ENCODE results near the gene SYT12.

The SYT12 gene

DNA sequence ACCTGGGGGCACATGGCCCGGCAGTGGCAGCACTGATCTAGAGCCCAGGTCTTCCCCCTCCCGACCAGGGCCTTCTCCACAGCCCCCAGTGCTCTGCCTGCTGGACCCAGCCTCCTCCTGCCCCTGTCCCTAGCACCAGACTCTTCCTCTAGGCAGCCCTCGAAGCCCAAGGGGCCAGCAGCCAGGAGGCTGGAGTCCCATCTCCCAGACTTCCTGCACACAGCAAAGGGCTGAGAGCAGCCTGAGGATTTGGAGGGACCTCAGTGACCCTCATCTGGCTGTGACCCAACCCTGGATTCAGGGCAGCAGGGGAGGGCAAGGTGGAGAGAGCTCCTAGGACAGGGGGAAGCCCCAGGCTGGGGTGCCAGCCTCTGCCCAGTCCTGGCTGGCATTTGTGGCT is 36.7 kb downstream of the SYT12 start:
- Histone ChIP-seq H3K4me1 (peaks cover 4% of the 10 kb centered on the region), H3K27me3 (no peaks in the 10 kb centered on the region), H3K4me3 (ENCODE audit: low read depth, low read length) (no peak overlapping the region), H3K9me3 (no peaks in the 10 kb centered on the region), H3K36me3 (no peaks in the 10 kb centered on the region)
- no peak for DNase-seq
- TF ChIP-seq, protein P1, sequence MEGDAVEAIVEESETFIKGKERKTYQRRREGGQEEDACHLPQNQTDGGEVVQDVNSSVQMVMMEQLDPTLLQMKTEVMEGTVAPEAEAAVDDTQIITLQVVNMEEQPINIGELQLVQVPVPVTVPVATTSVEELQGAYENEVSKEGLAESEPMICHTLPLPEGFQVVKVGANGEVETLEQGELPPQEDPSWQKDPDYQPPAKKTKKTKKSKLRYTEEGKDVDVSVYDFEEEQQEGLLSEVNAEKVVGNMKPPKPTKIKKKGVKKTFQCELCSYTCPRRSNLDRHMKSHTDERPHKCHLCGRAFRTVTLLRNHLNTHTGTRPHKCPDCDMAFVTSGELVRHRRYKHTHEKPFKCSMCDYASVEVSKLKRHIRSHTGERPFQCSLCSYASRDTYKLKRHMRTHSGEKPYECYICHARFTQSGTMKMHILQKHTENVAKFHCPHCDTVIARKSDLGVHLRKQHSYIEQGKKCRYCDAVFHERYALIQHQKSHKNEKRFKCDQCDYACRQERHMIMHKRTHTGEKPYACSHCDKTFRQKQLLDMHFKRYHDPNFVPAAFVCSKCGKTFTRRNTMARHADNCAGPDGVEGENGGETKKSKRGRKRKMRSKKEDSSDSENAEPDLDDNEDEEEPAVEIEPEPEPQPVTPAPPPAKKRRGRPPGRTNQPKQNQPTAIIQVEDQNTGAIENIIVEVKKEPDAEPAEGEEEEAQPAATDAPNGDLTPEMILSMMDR (IDR thresholded peaks at IDR 0.05; ENCODE audit: low read depth, low read length): no peak

GRCh38 chr11:67060111-67060522 is 37.2 kb downstream of the SYT12 start:
- H3K4me1 ChIP-seq: peaks cover 4% of the 10 kb centered on the region
- H3K27me3 ChIP-seq: no peaks in the 10 kb centered on the region
- H3K9me3 ChIP-seq: no peaks in the 10 kb centered on the region
- no peak for DNase-seq
- H3K36me3 ChIP-seq: no peaks in the 10 kb centered on the region
- no peak overlapping the region for H3K4me3 ChIP-seq (ENCODE audit: low read depth, low read length)
- TF ChIP-seq, protein P1 (IDR thresholded peaks at IDR 0.05; ENCODE audit: low read depth, low read length): no peak

- TF ChIP-seq, protein P1 (IDR thresholded peaks at IDR 0.05; ENCODE audit: low read depth, low read length): no peak
- DNase-seq: no peak
- Histone ChIP-seq H3K36me3 (no peaks in the 10 kb centered on the region), H3K9me3 (no peaks in the 10 kb centered on the region), H3K4me1 (no peaks in the 10 kb centered on the region), H3K4me3 (ENCODE audit: low read depth, low read length) (no peak overlapping the region), H3K27me3 (no peaks in the 10 kb centered on the region)
Observed at GRCh38 chr11:67062526-67063373, 39.8 kb downstream of the SYT12 start.

- TF ChIP-seq, protein P1 (IDR thresholded peaks at IDR 0.05; ENCODE audit: low read depth, low read length): no peak
- Histone ChIP-seq H3K4me3 (ENCODE audit: low read depth, low read length) (no peak overlapping the region), H3K36me3 (no peaks in the 10 kb centered on the region), H3K4me1 (no peaks in the 10 kb centered on the region), H3K9me3 (no peaks in the 10 kb centered on the region), H3K27me3 (no peaks in the 10 kb centered on the region)
- DNase-seq: no peak
Observed at GRCh38 chr11:67066333-67066709, 43.4 kb downstream of the SYT12 start.

DNA sequence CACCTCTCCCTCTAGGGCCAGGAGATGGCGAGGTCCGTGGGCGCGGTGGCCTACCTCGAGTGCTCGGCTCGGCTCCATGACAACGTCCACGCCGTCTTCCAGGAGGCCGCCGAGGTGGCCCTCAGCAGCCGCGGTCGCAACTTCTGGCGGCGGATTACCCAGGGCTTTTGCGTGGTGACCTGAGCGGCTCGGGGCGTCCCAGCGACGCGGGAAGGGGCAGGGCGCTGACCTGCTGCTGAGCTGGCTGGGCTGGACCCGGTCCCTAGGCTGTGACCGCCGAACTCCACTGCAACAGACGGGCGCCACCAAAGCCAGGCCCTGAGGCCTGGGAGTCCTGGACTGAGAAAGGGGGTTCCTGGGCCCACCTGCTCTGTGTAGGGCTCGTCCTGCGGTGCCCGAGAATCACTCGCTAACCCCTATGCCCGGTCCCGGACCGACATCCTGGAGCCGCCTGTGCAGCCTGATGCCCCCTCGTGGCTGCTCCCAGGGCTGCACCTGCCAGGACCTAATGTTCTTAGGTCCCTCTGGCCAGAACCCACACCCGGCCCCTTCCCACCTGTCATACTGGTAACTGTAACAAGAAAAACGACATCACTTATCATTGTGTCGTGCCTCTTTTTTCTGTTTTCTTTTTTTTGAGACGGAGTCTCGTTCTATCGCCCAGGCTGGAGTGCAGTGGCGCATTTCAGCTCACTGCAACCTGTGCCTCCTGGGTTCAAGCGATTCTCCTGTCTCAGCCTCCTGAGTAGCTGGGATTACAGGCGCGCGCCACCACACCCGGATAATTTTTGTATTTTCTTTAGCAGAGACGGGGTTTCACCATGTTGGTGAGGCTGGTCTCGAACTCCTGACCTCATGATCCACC is 48.7 kb downstream of the SYT12 start:
- peak; percentile 59 for DNase-seq
- Histone ChIP-seq H3K36me3 (no peaks in the 10 kb centered on the region), H3K4me3 (ENCODE audit: low read depth, low read length) (no peak overlapping the region), H3K4me1 (no peaks in the 10 kb centered on the region), H3K9me3 (no peaks in the 10 kb centered on the region), H3K27me3 (no peaks in the 10 kb centered on the region)
- TF ChIP-seq, protein P1 (IDR thresholded peaks at IDR 0.05; ENCODE audit: low read depth, low read length): peak; percentile 49
